Measurements from ENCODE around the gene TAS2R46.

DNA sequence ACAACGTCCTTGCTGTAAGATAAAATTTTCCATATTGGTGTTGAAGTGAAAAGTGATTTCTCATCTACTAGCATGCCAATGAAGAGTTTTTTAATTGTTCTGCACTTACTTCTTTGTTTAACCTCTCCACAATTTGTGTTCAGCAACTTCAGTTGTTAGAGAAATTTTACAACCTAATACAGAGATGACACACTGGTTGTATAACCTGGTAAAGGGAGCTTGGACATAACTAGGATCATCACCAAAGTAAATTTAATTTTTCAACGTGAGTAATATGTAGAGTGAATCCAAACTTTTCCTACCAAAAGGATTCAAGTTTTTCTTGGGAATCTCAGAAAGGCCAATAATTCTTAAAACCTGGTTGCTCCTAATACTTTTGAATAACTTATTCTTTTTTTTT is 43.5 kb upstream of the TAS2R46 start:
- TF ChIP-seq, protein P1, sequence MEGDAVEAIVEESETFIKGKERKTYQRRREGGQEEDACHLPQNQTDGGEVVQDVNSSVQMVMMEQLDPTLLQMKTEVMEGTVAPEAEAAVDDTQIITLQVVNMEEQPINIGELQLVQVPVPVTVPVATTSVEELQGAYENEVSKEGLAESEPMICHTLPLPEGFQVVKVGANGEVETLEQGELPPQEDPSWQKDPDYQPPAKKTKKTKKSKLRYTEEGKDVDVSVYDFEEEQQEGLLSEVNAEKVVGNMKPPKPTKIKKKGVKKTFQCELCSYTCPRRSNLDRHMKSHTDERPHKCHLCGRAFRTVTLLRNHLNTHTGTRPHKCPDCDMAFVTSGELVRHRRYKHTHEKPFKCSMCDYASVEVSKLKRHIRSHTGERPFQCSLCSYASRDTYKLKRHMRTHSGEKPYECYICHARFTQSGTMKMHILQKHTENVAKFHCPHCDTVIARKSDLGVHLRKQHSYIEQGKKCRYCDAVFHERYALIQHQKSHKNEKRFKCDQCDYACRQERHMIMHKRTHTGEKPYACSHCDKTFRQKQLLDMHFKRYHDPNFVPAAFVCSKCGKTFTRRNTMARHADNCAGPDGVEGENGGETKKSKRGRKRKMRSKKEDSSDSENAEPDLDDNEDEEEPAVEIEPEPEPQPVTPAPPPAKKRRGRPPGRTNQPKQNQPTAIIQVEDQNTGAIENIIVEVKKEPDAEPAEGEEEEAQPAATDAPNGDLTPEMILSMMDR (IDR thresholded peaks at IDR 0.05; ENCODE audit: low read depth, low read length), result no peak
- TF ChIP-seq EZH2phosphoT487 (IDR thresholded peaks at IDR 0.05; ENCODE audit: low read depth), result no peak
